Neural crest cell (in vitro differentiated cells): ENCODE measurements around the gene GADD45G. TPM values are rescaled to one million over a fixed set of nuclear protein-coding genes. Genes with fewer than 3 reads are reported as not detected.

Experiments
- DNase-seq: peaks from one replicate; pipeline ENCODE4 v3.0.0; 2021; ENCODE audit warnings: low read depth, mixed read lengths, low spot score
- H3K27ac Mint-ChIP-seq: one replicate; pipeline ENCODE4 v1.8.0; 2021; ENCODE audit warnings: mild to moderate bottlenecking, mixed read lengths; ENCODE audit not compliant: unreplicated experiment
- H3K27me3 Mint-ChIP-seq: 2 replicates; pipeline ENCODE4 v1.8.0; 2021; ENCODE audit warnings: low read depth, mild to moderate bottlenecking, mixed read lengths
- H3K36me3 Mint-ChIP-seq: 2 replicates; pipeline ENCODE4 v1.8.0; 2021; ENCODE audit warnings: low read depth, mild to moderate bottlenecking, mixed read lengths
- H3K4me1 Mint-ChIP-seq: 2 replicates; pipeline ENCODE4 v1.8.0; 2021; ENCODE audit warnings: mixed read lengths
- H3K4me3 Mint-ChIP-seq: one replicate; pipeline ENCODE4 v1.8.0; 2021; ENCODE audit warnings: mild to moderate bottlenecking, mixed read lengths
- H3K9me3 Mint-ChIP-seq: 2 replicates; pipeline ENCODE4 v1.8.0; 2021; ENCODE audit warnings: mixed read lengths
- CTCF ChIP-seq: fragments of 200-600 bp; sonication (generic); conservative IDR thresholded peaks from 2 replicates; pipeline ENCODE4 v1.5.0; 2021; ENCODE audit warnings: antibody characterized with exemption, mild to moderate bottlenecking
- total RNA-seq: library from RNA; stranded (reverse); gene quantifications from 2 replicates; pipeline ENCODE4 v1.2.1, GENCODE V29; 2021

GADD45G gene
- total RNA-seq, 1 donor from 2014 or later = 11.9 TPM

- H3K36me3 Mint-ChIP-seq = no peaks in the 10 kb centered on the region
Observed at GRCh38 chr9:89647366-89648128, 42.7 kb downstream of the GADD45G start.

GRCh38 chr9:89648247-89649000 lies 43.6 kb downstream of the GADD45G start:
- DNase-seq = no peak
- Mint-ChIP-seq H3K4me3 (no peak overlapping the region), H3K36me3 (no peaks in the 10 kb centered on the region), H3K27me3 (peaks cover 36% of the 10 kb centered on the region), H3K9me3 (peaks cover 2% of the 10 kb centered on the region), H3K4me1 (no peaks in the 10 kb centered on the region), H3K27ac (no peak overlapping the region)
- no peak for TF ChIP-seq CTCF

More at GRCh38 chr9:89647366-89648128, 42.7 kb downstream of the GADD45G start:
- peaks cover 2% of the 10 kb centered on the region for H3K9me3 Mint-ChIP-seq
- DNase-seq = no peak
- H3K27me3 Mint-ChIP-seq = peaks cover 36% of the 10 kb centered on the region
- no peak for TF ChIP-seq CTCF
- no peak overlapping the region for H3K27ac Mint-ChIP-seq
- H3K4me3 Mint-ChIP-seq = no peak overlapping the region
- H3K4me1 Mint-ChIP-seq = no peaks in the 10 kb centered on the region

- H3K9me3 Mint-ChIP-seq = peaks cover 2% of the 10 kb centered on the region
- TF ChIP-seq CTCF = no peak
- H3K36me3 Mint-ChIP-seq = no peaks in the 10 kb centered on the region
- no peak for DNase-seq
- H3K27me3 Mint-ChIP-seq = peaks cover 40% of the 10 kb centered on the region
- H3K4me3 Mint-ChIP-seq = no peak overlapping the region
- peak overlapping the region; percentile 45 for H3K27ac Mint-ChIP-seq
- no peaks in the 10 kb centered on the region for H3K4me1 Mint-ChIP-seq
Observed at GRCh38 chr9:89649039-89649691, 44.4 kb downstream of the GADD45G start.

DNA sequence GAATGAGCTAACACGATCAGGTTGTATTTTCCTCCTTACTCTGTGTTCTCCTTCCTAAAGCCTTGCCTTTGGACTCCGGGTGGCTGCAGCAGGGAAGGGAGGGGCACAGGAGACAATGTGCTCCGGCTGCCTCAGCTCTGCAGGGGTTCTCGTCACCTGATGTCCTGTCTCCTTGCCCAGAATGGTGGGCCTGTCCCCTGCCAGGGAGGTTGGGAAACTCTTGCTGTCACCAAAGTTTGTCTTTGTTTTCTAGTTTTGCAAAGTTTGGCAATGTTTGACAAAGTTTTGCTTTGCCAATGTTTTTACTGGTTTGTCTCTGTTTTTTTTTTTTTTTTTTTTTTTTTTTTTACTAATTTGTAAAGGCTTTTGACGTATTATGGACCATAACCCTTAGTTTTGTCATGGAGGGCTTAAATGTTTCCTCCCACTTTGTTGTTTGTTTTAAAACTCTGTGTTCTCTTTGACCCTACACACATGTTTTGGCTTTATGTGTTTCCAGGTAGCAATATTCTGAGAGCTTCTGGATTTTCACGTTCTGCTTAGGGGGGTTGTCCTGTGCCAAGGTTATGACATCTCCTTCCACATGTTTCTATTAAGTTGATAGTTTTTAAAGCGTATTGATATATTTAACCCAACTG lies 49.3 kb downstream of the GADD45G start:
- H3K36me3 Mint-ChIP-seq = no peaks in the 10 kb centered on the region
- no peaks in the 10 kb centered on the region for H3K9me3 Mint-ChIP-seq
- H3K27me3 Mint-ChIP-seq = peaks cover 59% of the 10 kb centered on the region
- H3K4me3 Mint-ChIP-seq = no peak overlapping the region
- H3K27ac Mint-ChIP-seq = no peak overlapping the region
- DNase-seq = no peak
- H3K4me1 Mint-ChIP-seq = peaks cover 6% of the 10 kb centered on the region
- TF ChIP-seq CTCF = no peak
